ENCODE data around the gene PFKL.
"Not testable (repeated sequence)": the region's sequence is repeated elsewhere in the genome, so short reads cannot be mapped to it uniquely, and the experiment has no call there.

Gene PFKL

DNA sequence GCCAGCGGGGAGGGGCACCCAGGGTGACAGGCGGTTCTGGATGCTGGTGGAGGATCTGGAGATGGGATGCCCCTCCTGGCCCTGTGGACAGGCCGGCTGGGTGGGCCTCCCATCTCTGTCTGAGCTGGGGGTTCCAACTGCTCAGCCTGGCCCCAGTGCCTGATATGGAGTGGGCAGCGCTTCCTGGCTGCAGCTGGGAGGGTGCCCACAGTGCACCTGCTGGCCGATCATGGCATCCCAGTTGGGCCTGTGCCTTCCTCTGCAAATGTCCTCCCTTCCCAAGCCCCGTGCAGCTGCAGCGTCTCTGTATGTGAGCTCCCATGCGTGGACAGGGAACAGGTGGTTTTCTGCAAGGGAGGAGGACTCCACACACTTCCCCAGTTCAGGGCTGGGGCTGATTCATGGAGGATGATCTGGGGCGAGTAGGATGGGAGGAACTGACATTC, 2.1 kb downstream of the PFKL start:
- TF ChIP-seq, protein P1, sequence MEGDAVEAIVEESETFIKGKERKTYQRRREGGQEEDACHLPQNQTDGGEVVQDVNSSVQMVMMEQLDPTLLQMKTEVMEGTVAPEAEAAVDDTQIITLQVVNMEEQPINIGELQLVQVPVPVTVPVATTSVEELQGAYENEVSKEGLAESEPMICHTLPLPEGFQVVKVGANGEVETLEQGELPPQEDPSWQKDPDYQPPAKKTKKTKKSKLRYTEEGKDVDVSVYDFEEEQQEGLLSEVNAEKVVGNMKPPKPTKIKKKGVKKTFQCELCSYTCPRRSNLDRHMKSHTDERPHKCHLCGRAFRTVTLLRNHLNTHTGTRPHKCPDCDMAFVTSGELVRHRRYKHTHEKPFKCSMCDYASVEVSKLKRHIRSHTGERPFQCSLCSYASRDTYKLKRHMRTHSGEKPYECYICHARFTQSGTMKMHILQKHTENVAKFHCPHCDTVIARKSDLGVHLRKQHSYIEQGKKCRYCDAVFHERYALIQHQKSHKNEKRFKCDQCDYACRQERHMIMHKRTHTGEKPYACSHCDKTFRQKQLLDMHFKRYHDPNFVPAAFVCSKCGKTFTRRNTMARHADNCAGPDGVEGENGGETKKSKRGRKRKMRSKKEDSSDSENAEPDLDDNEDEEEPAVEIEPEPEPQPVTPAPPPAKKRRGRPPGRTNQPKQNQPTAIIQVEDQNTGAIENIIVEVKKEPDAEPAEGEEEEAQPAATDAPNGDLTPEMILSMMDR (IDR thresholded peaks at IDR 0.05; ENCODE audit: low read depth, low read length), result no peak
- no peak for DNase-seq (ENCODE audit: extremely low read depth, low read depth)

DNA sequence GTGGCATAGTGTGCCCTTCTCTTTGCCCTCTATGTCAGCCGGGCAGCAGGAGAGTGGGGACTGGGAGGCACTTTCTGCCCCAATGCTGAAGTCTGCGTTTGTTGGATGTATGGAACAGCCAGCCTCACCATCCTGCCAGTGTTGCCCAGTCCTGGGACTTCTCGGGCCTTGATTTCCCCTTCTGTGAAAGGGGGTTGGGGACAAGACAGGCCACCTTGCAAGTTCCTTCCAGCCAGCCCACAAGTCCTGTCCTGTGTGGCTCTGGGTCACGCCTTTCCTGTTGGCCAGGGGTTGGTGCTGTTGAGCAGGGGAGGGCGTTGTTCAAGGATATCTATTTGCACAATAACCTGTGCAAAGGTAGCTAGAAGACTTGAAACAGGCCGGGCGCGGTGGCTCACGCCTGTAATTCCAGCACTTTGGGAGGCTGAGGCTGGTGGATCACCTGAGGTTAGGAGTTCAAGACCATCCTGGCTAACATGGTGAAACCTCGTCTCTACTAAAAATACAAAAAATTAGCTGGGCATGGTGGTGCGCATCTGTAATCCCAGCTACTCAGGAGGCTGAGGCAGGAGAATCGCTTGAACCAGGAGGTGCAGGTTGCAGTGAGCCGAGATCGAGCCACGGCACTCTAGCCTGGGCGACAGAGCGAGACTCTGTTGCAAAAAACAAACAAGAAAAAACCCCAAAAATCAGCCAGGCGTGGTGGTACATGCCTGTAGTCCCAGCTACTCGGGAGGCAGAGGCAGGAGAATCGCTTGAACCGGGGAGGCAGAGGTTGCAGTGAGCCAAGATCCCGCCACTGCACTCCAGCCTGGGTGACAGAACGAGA, 2.9 kb downstream of the PFKL start:
- DNase-seq (ENCODE audit: extremely low read depth, low read depth), result not testable (repeated sequence)

DNA sequence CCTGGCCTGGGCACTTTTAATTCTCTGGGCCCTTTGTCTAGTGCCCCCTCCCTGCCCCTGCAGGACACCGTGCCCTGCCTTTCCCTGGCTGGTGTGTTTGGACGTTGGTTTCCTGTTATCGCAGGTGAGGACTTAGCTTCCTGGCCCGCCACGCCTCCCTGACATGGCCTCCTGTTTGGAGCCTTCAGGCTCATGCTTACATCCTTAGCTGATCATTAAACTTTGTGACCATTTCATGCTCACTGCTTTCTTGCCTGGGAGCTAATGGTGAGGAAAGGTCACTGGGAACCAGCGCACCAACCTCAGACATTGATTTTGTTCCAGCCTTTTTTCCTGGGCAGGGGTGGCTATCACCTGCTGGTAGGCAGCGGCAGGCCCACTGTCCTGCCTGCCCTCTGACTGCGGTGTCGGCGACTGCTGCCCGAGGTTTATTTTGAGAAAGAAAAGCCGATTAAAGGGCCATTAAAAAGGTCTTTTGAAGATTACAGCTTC, 3.7 kb downstream of the PFKL start:
- TF ChIP-seq, protein P1 (IDR thresholded peaks at IDR 0.05; ENCODE audit: low read depth, low read length), result no peak
- no peak for DNase-seq (ENCODE audit: extremely low read depth, low read depth)

DNA sequence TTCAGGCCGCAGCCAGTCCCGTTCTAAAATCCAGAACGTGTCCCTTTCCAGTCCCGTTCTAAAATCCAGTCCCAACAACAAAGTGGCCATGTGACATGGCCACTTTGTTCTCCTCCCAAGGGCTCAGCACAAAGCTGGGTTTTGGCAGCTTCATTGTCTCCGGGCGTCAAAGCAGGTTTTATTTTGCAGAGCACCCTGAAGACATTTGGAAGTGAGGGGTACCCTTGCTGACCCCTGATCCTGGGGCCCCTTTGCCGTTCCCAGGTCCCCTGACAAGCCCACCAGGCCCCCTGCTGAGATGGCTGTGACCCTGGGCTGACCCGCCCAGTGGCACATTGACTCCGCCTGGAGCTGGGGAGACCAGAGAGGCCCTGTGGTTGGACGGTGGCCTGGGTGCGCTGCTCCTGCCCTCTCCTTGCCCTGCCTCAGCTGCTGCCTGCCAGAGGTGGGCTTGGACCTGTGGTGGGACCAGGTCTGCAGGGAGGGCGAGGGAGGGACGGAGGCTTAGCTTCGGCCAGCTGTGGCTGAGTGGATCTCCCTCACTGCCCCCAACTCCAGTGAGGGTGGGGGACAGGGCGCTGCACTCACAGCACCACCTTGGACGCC, 4.3 kb downstream of the PFKL start:
- TF ChIP-seq, protein P1 (IDR thresholded peaks at IDR 0.05; ENCODE audit: low read depth, low read length), result no peak
- no peak for DNase-seq (ENCODE audit: extremely low read depth, low read depth)

DNA sequence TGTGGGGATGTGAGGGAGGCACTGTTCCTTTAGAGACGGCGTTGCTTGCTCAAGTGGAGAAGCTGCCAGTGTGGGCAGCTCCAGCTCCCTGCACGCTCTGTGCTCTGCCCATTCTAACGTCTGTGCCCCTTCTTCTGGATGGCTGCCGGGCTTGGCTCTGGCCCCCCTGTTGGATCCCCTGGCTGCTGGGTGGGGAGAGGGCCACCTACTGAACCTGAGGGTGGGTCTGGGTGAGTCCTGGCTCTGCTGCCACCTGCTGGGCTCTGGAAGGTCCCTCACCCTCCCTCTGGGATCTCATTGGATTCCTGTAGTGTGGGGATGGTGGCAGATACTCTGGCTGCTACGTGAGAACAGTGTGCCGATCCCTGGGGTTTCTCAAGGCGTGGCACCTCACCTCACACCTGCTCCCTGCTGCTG, 5.0 kb downstream of the PFKL start:
- no peak for DNase-seq (ENCODE audit: extremely low read depth, low read depth)
- TF ChIP-seq, protein P1 (IDR thresholded peaks at IDR 0.05; ENCODE audit: low read depth, low read length), result peak; percentile 68

DNA sequence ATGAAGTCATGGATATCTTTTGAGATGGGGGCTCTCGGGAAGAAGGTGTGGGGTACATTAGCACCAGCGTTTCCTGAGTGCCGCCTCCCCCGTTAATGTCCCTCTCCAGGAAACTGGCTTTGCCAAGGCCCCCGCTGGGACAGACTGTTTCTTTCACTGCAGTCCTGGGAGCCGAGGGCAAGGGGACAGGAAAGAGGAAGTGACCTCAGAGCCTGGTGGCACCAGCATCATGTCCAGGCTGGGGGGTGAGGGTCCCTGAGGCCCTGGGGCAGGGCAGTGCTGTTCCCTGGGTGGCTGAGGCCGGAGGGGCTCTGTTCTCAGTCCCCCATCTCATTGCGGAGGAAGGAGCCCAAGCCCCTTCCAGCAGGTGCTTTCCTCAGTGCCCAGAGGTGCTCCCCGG, 5.8 kb downstream of the PFKL start:
- DNase-seq (ENCODE audit: extremely low read depth, low read depth), result no peak
- TF ChIP-seq, protein P1 (IDR thresholded peaks at IDR 0.05; ENCODE audit: low read depth, low read length), result no peak

DNA sequence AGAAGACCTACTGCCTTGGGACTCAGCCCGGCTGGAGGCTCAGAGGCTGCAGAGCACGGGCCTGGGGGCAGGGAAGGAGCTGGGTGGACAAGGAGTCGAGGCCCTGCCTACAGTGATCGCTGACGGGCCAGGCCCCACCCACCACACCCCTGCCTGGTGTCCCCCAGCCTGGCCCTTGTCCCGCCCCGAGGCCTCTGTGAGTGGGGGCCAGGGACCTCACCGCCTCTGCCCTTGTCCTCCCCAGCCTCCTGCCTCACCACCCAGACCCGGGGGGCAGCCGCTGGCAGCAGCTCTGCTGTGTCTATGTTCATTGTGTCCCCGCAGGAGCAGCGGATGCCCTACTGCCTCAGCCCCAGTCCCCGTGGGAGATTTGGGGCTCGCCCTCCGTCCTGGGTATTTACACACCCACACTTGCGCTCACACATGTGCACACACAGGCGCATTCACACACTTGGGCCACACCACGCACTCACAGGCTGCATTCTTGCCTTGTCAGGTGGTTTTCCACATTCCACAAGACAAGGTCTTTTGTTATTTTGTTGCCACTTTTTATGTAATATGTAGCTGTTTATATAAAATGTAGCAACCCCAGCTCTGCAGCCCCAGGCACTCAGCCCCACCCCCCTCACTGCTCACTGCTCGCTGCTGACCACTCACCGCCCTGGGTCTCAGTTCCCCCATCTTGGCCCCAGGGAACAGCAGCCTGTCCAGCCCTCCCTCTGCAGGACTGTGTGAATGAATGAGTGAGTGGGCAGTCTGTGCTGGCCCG, 7.3 kb downstream of the PFKL start:
- TF ChIP-seq, protein P1 (IDR thresholded peaks at IDR 0.05; ENCODE audit: low read depth, low read length), result no peak

More for the DNA sequence above, 7.3 kb downstream of the PFKL start:
- DNase-seq (ENCODE audit: extremely low read depth, low read depth), result no peak

All from AG09319 (cell line).